H7 (cell line): Measurements from ENCODE around the gene CEP78. TPM values are rescaled to one million over a fixed set of nuclear protein-coding genes. Genes with fewer than 3 reads are reported as not detected.
"Not testable (repeated sequence)": the region's sequence is repeated elsewhere in the genome, so short reads cannot be mapped to it uniquely, and the experiment has no call there.

Source experiments
- DNase-seq: peaks from one replicate; pipeline ENCODE4 v3.0.0; 2012
- H3K27me3 ChIP-seq: 2 replicates; pipeline ENCODE4 v1.6.0; 2011; ENCODE audit warnings: mild to moderate bottlenecking, low read length; ENCODE audit not compliant: control insufficient read depth, insufficient read depth
- H3K36me3 ChIP-seq: replicated peaks from 2 replicates; pipeline ENCODE4 v1.5.1; 2011; ENCODE audit warnings: low read length; ENCODE audit not compliant: control insufficient read depth, insufficient read depth
- H3K4me3 ChIP-seq: 2 replicates; pipeline ENCODE4 v1.5.1; 2011; ENCODE audit warnings: low read depth, mild to moderate bottlenecking, control low read depth, low read length, moderate library complexity; ENCODE audit not compliant: insufficient read depth
- total RNA-seq: library from RNA; depleted of rRNA; stranded (reverse); fragments of >200 nt; shearing (Covaris generic); gene quantifications from 2 replicates; pipeline ENCODE4 v1.2.3, GENCODE V29; 2014

The CEP78 gene
- total RNA-seq, 1 experiment from 2014 or later: 31.0 TPM

DNA sequence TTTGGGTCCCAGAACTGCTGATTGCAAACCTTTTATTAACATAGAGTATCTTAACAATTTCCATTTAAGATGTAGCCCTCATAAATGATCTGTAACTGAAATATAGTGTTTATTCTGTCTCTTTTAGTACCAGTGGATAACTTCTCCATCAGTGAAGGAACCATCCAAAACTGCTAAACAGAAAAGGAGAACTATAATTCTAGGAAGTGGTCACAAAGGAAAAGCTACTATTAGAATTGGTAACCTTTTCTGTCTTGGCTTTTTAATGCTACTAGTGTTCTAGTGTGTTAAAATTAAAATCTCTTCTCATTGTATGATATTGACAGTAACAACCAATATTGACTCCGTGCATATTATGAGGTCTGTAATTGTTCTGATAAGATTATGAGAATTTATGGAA is 12.8 kb downstream of the CEP78 start:
- Histone ChIP-seq H3K27me3 (no peaks in the 10 kb centered on the region), H3K36me3 (no peaks in the 10 kb centered on the region; the same call in none of the 2 replicates), H3K4me3 (no peak overlapping the region)
- no peak for DNase-seq

DNA sequence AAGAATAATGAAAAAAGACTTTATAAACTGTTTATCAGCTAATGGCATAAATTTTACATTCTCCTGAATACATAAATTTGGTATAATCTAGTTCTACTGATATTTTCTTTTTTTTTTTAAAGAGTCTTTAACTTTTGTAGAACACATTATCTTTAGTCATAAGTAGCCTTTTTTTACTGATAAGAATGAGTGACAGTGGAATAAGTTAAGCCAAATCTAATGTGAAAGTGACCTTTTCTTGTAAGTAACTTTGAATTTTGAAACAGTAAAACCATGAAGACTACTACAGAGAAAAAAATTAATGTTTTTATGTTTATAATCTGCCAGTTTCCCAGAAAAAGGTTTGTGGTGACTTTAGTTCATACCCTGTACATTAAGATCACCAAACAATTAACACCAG is 13.7 kb downstream of the CEP78 start:
- Histone ChIP-seq H3K36me3 (no peaks in the 10 kb centered on the region; the same call in none of the 2 replicates), H3K27me3 (no peaks in the 10 kb centered on the region), H3K4me3 (no peak overlapping the region)
- DNase-seq: no peak

- H3K27me3 ChIP-seq: no peaks in the 10 kb centered on the region
- peaks cover 3% of the 10 kb centered on the region for H3K36me3 ChIP-seq
- no peak for DNase-seq
- no peak overlapping the region for H3K4me3 ChIP-seq
These were observed 16.7 kb downstream of the CEP78 start for GRCh38 chr9:78252616-78253015.

DNA sequence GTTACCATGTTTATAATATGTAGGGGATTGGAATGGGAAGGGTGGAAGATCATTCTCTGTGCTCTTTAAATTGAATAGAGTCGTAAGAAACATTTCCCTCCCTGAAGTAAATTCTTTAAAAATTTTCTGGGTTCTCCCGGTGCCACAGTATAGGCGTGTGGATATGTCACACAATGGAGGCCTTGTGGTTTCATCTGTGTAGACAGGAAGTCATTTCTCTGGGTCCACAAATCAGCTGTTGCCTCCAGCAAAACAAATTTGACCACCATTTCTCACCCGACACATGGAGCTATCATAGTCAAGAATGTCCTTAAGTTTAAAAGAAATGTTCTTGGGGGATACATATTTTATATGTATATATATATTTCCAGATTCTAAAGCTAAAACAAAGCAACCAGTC is 17.4 kb downstream of the CEP78 start:
- no peak for DNase-seq
- Histone ChIP-seq H3K27me3 (no peaks in the 10 kb centered on the region), H3K4me3 (no peak overlapping the region), H3K36me3 (peaks cover 3% of the 10 kb centered on the region; the same call in 1 of the 2 replicates)

DNA sequence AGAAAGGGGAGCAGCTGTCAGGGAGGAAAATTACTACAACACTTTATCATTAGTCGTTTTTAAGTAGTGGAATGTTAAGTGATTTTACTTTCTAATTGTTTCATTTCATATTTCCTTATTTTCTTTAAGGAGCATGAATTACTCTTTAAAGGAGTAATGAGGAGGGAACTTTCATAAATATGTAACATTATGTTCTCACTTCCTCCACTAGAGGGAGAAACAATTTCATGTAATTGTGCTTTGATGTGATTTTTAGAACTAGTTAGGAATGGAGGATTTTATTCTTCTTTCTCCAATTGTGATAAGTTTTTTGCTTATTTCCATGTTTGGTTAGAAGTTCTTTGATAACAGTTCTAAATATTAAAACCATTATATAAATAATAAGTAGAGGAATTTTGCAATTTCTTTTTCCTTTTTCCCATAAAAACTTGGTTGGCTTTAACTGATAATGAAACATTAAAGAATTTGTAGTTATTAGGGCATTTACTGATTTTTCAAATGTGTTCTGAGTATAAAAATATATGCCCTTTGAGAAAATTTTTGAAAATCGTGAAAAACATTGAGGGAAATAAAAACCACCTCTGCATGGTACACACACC is 25.6 kb downstream of the CEP78 start:
- H3K36me3 ChIP-seq: peaks cover 3% of the 10 kb centered on the region
- peak; percentile 29 for DNase-seq
- no peak overlapping the region for H3K4me3 ChIP-seq
- no peaks in the 10 kb centered on the region for H3K27me3 ChIP-seq

GRCh38 chr9:78262655-78263054 is 26.8 kb downstream of the CEP78 start:
- no peak for DNase-seq
- Histone ChIP-seq H3K4me3 (no peak overlapping the region), H3K36me3 (peaks cover 6% of the 10 kb centered on the region), H3K27me3 (no peaks in the 10 kb centered on the region)

DNA sequence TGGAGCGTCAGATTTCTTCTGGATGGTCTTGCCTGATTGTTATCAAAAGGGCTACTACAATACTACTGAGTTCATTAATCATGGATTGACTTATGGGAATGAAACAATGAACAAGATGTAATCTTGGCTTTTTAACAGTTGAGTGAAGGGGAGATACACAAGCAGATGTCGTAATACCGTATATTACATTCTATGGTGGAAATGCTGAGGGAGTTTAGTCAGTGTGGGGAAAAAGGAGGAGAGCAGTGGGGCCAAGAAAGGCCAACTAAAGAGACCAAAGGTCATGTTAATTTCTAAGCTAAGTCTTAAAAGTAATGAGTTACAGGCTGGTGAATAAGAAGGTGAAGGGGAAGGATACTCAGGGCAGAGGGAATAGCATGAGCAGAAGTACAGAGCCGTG is 32.0 kb downstream of the CEP78 start:
- no peak overlapping the region for H3K4me3 ChIP-seq
- peaks cover 7% of the 10 kb centered on the region for H3K36me3 ChIP-seq
- no peak for DNase-seq
- no peaks in the 10 kb centered on the region for H3K27me3 ChIP-seq

GRCh38 chr9:78269784-78270183 is 33.9 kb downstream of the CEP78 start:
- Histone ChIP-seq H3K36me3 (peaks cover 7% of the 10 kb centered on the region), H3K27me3 (no peaks in the 10 kb centered on the region), H3K4me3 (no peak overlapping the region)
- no peak for DNase-seq

DNA sequence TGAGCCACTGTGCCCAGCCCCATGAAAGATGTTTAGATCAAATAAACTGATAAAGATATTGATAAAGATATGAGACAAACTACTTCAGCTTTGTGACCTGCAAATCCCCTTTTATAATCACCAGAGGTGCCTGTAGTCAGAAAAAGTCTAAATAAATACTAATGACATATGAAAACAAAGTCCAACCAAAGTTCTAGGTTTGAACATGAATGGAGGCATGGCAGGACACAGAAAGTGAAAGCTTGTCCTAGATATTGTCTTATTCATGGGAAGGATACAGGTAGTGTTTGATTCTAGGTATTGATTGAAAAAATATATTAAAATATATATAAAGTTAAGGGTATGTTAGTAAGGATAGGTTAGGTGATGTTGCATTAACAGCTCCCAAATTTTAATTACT is 36.4 kb downstream of the CEP78 start:
- Histone ChIP-seq H3K4me3 (no peak overlapping the region), H3K36me3 (peaks cover 3% of the 10 kb centered on the region), H3K27me3 (no peaks in the 10 kb centered on the region)
- DNase-seq: no peak

DNA sequence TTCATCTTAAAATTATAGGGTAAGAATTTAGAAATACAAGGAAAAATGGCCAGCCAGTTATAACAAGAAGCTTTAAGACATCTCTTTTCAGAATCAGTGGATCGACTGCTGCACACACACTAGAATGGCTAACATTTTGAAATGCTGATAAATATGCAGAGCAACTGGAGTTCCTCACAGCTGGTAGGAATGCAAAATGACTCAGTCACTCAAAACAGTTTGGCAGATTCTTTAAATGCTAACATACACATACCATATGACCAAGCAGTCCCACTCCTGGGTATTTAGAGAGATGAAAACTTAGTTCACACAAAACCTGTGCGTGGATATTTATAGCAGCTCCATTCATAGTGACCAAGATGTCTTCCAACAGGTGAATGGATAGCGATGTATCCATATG is 37.9 kb downstream of the CEP78 start:
- Histone ChIP-seq H3K27me3 (no peaks in the 10 kb centered on the region), H3K4me3 (no peak overlapping the region), H3K36me3 (no peaks in the 10 kb centered on the region; the same call in 1 of the 2 replicates)
- no peak for DNase-seq

- Histone ChIP-seq H3K27me3 (no peaks in the 10 kb centered on the region), H3K36me3 (no peaks in the 10 kb centered on the region), H3K4me3 (no peak overlapping the region)
- no peak for DNase-seq
These were observed 42.4 kb downstream of the CEP78 start for GRCh38 chr9:78278177-78278777.

DNA sequence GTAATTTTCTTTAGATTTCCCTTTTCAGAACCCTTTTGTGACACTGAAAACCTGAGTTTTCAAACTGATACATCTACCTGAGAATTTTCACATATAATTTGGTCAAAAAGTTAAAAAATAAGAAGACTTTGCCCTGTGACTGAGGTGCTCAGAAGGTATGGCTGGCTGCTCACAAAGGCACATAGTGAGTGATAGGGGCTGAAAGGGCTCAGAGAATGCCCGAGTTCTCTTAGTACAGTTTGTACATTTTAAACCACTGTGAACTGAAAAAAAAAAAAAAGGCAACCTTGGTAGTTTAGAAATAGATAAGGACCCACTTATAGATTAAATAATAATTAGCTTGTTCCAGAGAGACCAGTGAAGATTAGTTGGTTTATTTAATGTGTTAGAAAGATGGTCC is 42.9 kb downstream of the CEP78 start:
- H3K27me3 ChIP-seq: no peaks in the 10 kb centered on the region
- no peak overlapping the region for H3K4me3 ChIP-seq
- DNase-seq: no peak
- no peaks in the 10 kb centered on the region for H3K36me3 ChIP-seq

- Histone ChIP-seq H3K4me3 (no peak overlapping the region), H3K27me3 (no peaks in the 10 kb centered on the region), H3K36me3 (no peaks in the 10 kb centered on the region)
- no peak for DNase-seq
These were observed 45.2 kb downstream of the CEP78 start for GRCh38 chr9:78280982-78281668.

DNA sequence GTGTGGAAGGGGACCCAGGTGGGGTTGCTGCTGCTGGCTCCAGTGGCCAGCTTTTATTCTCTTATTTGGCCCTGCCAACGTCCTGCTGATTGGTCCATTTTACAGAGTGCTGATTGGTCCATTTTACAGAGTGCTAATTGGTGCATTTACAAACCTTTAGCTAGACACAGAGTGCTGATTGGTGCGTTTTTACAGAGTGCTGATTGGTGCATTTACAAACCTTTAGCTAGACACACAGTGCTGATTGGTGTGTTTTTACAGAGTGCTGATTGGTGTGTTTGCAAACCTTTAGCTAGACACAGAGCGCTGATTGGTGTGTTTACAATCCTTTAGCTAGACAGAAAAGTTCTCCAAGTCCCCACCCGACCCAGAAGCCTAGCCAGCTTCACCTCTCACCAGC is 48.3 kb downstream of the CEP78 start:
- not testable (repeated sequence) for H3K27me3 ChIP-seq, H3K4me3 ChIP-seq, DNase-seq, H3K36me3 ChIP-seq

GRCh38 chr9:78286125-78286524 is 50.2 kb downstream of the CEP78 start:
- no peak overlapping the region for H3K4me3 ChIP-seq
- no peak for DNase-seq
- no peaks in the 10 kb centered on the region for H3K36me3 ChIP-seq
- H3K27me3 ChIP-seq: no peaks in the 10 kb centered on the region
